Measurements from ENCODE around the gene PLAU. TPM values are rescaled to one million over a fixed set of nuclear protein-coding genes. Genes with fewer than 3 reads are reported as not detected.

PLAU gene
- total and polyA plus RNA-seq, 9 of the 15 experiments (the other 6 are each of a cell fraction or from before 2014, with no cell fraction given) = 2.1 to 16.9 (median 3.3) TPM

- TF ChIP-seq KAT8 (IDR thresholded peaks at IDR 0.05; ENCODE audit: low read depth) (no peak), ZNF740 (CRISPR knock-in tag; IDR thresholded peaks at IDR 0.05) (no peak), ZNF740 (tag; IDR thresholded peaks at IDR 0.05) (no peak), ZNF785 (CRISPR knock-in tag; IDR thresholded peaks at IDR 0.05) (no peak), ZNF699 (CRISPR knock-in tag; IDR thresholded peaks at IDR 0.05; ENCODE audit: insufficient replicate concordance) (no peak), ZNF224 (CRISPR knock-in tag; IDR thresholded peaks at IDR 0.05) (no peak), CC2D1A (IDR thresholded peaks at IDR 0.05) (peak; percentile 93), ZNF764 (CRISPR knock-in tag; IDR thresholded peaks at IDR 0.05; ENCODE audit: low read depth) (no peak), RB1 (IDR thresholded peaks at IDR 0.05; ENCODE audit: low read depth) (peak; percentile 71), MYC (IDR thresholded peaks at IDR 0.05; ENCODE audit: low read depth, low read length) (no peak; the same call in 1 of the 2 replicates), MYC (CRISPR knock-in tag; IDR thresholded peaks at IDR 0.05; ENCODE audit: borderline replicate concordance, low read depth) (no peak), NFYB (IDR thresholded peaks at IDR 0.05; ENCODE audit: extremely low read depth, insufficient read length) (no peak), ZNF780A (CRISPR knock-in tag; IDR thresholded peaks at IDR 0.05) (no peak), KLF16 (IDR thresholded peaks at IDR 0.05) (peak; percentile 69; the same call in 1 of the 2 replicates), NFXL1 (CRISPR knock-in tag; IDR thresholded peaks at IDR 0.05) (no peak), POLR2A (conservative IDR thresholded peaks at IDR 0.05) (no peak), E2F6 (IDR thresholded peaks at IDR 0.05; ENCODE audit: borderline replicate concordance in 1 of 2, extremely low read depth in 1 of 2, insufficient read depth in 1 of 2, insufficient read length in 1 of 2, low read depth in 1 of 2, low read length in 1 of 2, poor library complexity in 1 of 2, severe bottlenecking in 1 of 2) (no peak), ZNF354B (CRISPR knock-in tag; IDR thresholded peaks at IDR 0.05) (no peak), ZBTB7A (IDR thresholded peaks at IDR 0.05; ENCODE audit: borderline replicate concordance, control insufficient read depth, low read depth, low read length) (0 out of 2 replicates have a peak, but pooled peaks have one; percentile 52), ZFP1 (CRISPR knock-in tag; IDR thresholded peaks at IDR 0.05) (no peak), CBFA2T2 (conservative IDR thresholded peaks at IDR 0.05) (no peak), ZNF583 (CRISPR knock-in tag; IDR thresholded peaks at IDR 0.05) (no peak), ZNF75A (CRISPR knock-in tag; IDR thresholded peaks at IDR 0.05) (no peak), ZFP91 (CRISPR knock-in tag; IDR thresholded peaks at IDR 0.05) (no peak), EZH2 (IDR thresholded peaks at IDR 0.05; ENCODE audit: borderline replicate concordance, low read depth, low read length) (no peak), MAFG (tag; conservative IDR thresholded peaks at IDR 0.05) (peak; percentile 29; the same call in 1 of the 2 replicates), ZC3H11A (IDR thresholded peaks at IDR 0.05; ENCODE audit: low read depth, low read length) (no peak), ELF2 (CRISPR knock-in tag; IDR thresholded peaks at IDR 0.05) (peak; percentile 17; the same call in 1 of the 2 replicates)
- TF ChIP-seq, protein P1, sequence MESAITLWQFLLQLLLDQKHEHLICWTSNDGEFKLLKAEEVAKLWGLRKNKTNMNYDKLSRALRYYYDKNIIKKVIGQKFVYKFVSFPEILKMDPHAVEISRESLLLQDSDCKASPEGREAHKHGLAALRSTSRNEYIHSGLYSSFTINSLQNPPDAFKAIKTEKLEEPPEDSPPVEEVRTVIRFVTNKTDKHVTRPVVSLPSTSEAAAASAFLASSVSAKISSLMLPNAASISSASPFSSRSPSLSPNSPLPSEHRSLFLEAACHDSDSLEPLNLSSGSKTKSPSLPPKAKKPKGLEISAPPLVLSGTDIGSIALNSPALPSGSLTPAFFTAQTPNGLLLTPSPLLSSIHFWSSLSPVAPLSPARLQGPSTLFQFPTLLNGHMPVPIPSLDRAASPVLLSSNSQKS (CRISPR knock-in tag; IDR thresholded peaks at IDR 0.05) = no peak
These were observed 24.8 kb upstream of the PLAU start (continued) for GRCh38 chr10:73886085-73886529.

All from K562 (cell line).